Endothelial cell of umbilical vein (primary cell): ENCODE data around the gene SCN5A.

ENCODE experiments used
- CTCF ChIP-seq, 2 donors: IDR thresholded peaks; 1 replicate in 1 of 2; 2 replicates in 1 of 2; pipeline ENCODE4 v1.5.1; 2011; ENCODE audit warnings: low read length in 2 of 2, mild to moderate bottlenecking in 2 of 2, moderate library complexity in 2 of 2, control low read depth in 1 of 2, inconsistent platforms in 1 of 2, low read depth in 1 of 2; ENCODE audit not compliant: insufficient read depth in 1 of 2; ENCODE audit errors: extremely low read depth in 1 of 2
- POLR2A ChIP-seq: IDR thresholded peaks from 2 replicates; pipeline ENCODE4 v1.6.1; 2012; ENCODE audit warnings: low read depth, mild to moderate bottlenecking, control low read depth, low read length
- POLR2AphosphoS5 ChIP-seq: IDR thresholded peaks from 2 replicates; pipeline ENCODE4 v1.6.1; 2012; ENCODE audit warnings: low read depth, mild to moderate bottlenecking, control low read depth, low read length, moderate library complexity; ENCODE audit not compliant: insufficient read depth

- no peak for TF ChIP-seq POLR2A
- no peak for TF ChIP-seq CTCF (IDR thresholded peaks at IDR 0.05; ENCODE audit: extremely low read depth in 1 of 2, insufficient read depth in 1 of 2, low read depth in 1 of 2, low read length in 2 of 2)
- no peak for TF ChIP-seq POLR2AphosphoS5
These were observed 121.0 kb downstream of the SCN5A start for GRCh38 chr3:38528457-38528856.
